A673 (cell line): Measurements from ENCODE around the gene SMYD3. TPM values are rescaled to one million over a fixed set of nuclear protein-coding genes. Genes with fewer than 3 reads are reported as not detected.

Experiments
- BruUV-seq: library from RNA; stranded (reverse); fragments of 400-500 nt; replicated peaks from 2 replicates; lab custom pipeline; 2021; lab: Mats Ljungman, UMichigan
- CTCF ChIA-PET: fragments of 300-600 bp; sonication (Branson Sonifier 250); formaldehyde crosslinking; loops from one replicate; lab custom pipeline; 2022; ENCODE audit warnings: antibody characterized with exemption; lab: Charles Lee
- POLR2A ChIA-PET: fragments of 300-600 bp; sonication (Branson Sonifier 250); formaldehyde crosslinking; loops from one replicate; lab custom pipeline; 2022; ENCODE audit warnings: antibody characterized with exemption; ENCODE audit not compliant: low non-redundant PET; lab: Charles Lee
- DNase-seq: peaks from one replicate; pipeline ENCODE4 v3.0.0-alpha.2; 2015; ENCODE audit warnings: low spot score
- H3K27ac ChIP-seq: fragments of 200-600 bp; sonication (generic); 2 replicates; pipeline ENCODE4 v1.5.1; 2016; ENCODE audit warnings: mixed run types, low read depth, mild to moderate bottlenecking, mixed read lengths, antibody characterized with exemption, low read length; ENCODE audit not compliant: poor library complexity, severe bottlenecking
- H3K27me3 ChIP-seq: fragments of 200-600 bp; sonication (generic); replicated peaks from 2 replicates; pipeline ENCODE4 v1.6.1; 2017; ENCODE audit warnings: mixed run types, low read depth, mild to moderate bottlenecking, mixed read lengths, antibody characterized with exemption, low read length; ENCODE audit not compliant: insufficient read depth, poor library complexity
- H3K36me3 ChIP-seq: fragments of 200-600 bp; sonication (generic); 2 replicates; pipeline ENCODE4 v1.6.1; 2016; ENCODE audit warnings: mixed run types, mild to moderate bottlenecking, mixed read lengths, antibody characterized with exemption, low read length; ENCODE audit not compliant: insufficient read depth, poor library complexity, severe bottlenecking
- H3K4me1 ChIP-seq: fragments of 200-600 bp; sonication (generic); 2 replicates; pipeline ENCODE4 v1.6.1; 2017; ENCODE audit warnings: mixed run types, mild to moderate bottlenecking, mixed read lengths, antibody characterized with exemption, low read length; ENCODE audit not compliant: insufficient read depth, poor library complexity, severe bottlenecking
- H3K4me3 ChIP-seq: fragments of 200-600 bp; sonication (generic); 2 replicates; pipeline ENCODE4 v1.5.1; 2016; ENCODE audit warnings: low read depth, mixed run types, mild to moderate bottlenecking, mixed read lengths, low read length; ENCODE audit not compliant: poor library complexity, severe bottlenecking
- H3K9me3 ChIP-seq: fragments of 200-600 bp; sonication (generic); 2 replicates; pipeline ENCODE4 v1.6.1; 2016; ENCODE audit warnings: mixed run types, low read depth, mild to moderate bottlenecking, mixed read lengths, antibody characterized with exemption, low read length; ENCODE audit not compliant: poor library complexity, severe bottlenecking
- CTCF ChIP-seq: fragments of 300-800, 200-600 bp; sonication (generic); conservative IDR thresholded peaks from 2 replicates; pipeline ENCODE4 v1.5.1; 2017; ENCODE audit warnings: low read depth, mild to moderate bottlenecking, antibody characterized with exemption, low read length, moderate library complexity, mixed read lengths
- EZH2 ChIP-seq: fragments of 200-600 bp; sonication (generic); IDR thresholded peaks from 2 replicates; pipeline ENCODE4 v1.6.1; 2017; ENCODE audit warnings: borderline replicate concordance, low read depth, mild to moderate bottlenecking, mixed read lengths, antibody characterized with exemption, low read length; ENCODE audit not compliant: poor library complexity, severe bottlenecking
- intact Hi-C: fragments of 100-400 bp; cut with micrococcal nuclease; formaldehyde crosslinking; loops from one replicate; pipeline ENCODE4 v1.10.0; 2022; ENCODE audit not compliant: unreplicated experiment
- total RNA-seq: library from RNA; stranded (reverse); gene quantifications from 2 replicates; pipeline ENCODE4 v1.2.3, GENCODE V29; 2021

SMYD3 gene
- total RNA-seq, 1 experiment from 2014 or later = 29.0 TPM

- H3K36me3 ChIP-seq = no peaks in the 10 kb centered on the region
- POLR2A ChIA-PET = interaction anchor here (0.6 kb wide), 1 partner anchor 199 kb away, joined by 3 read pairs; no protein-coding TSS in a partner anchor
- DNase-seq = no peak
- TF ChIP-seq CTCF = no peak
- TF ChIP-seq EZH2 = no peak
- H3K4me3 ChIP-seq = no peak overlapping the region
- no TSS peak for BruUV-seq
- CTCF ChIA-PET = no interaction called here
- H3K27ac ChIP-seq = no peak overlapping the region
- H3K4me1 ChIP-seq = no peaks in the 10 kb centered on the region
- no peaks in the 10 kb centered on the region for H3K9me3 ChIP-seq
- intact Hi-C loops = no loop called here
- no peaks in the 10 kb centered on the region for H3K27me3 ChIP-seq
Measured at GRCh38 chr1:246382589-246383238, 124.4 kb downstream of the SMYD3 start.

GRCh38 chr1:246381452-246381851, 125.6 kb downstream of the SMYD3 start:
- TF ChIP-seq CTCF = no peak
- H3K4me1 ChIP-seq = no peaks in the 10 kb centered on the region
- no TSS peak for BruUV-seq
- no peaks in the 10 kb centered on the region for H3K36me3 ChIP-seq
- DNase-seq = no peak
- no peaks in the 10 kb centered on the region for H3K27me3 ChIP-seq
- no peak overlapping the region for H3K27ac ChIP-seq
- POLR2A ChIA-PET = no interaction called here
- CTCF ChIA-PET = interaction anchor here (0.5 kb wide), 1 partner anchor 1000 kb away, joined by 6 read pairs; no protein-coding TSS in a partner anchor
- H3K9me3 ChIP-seq = no peaks in the 10 kb centered on the region
- intact Hi-C loops = no loop called here
- H3K4me3 ChIP-seq = no peak overlapping the region

- no peak for DNase-seq
- Histone ChIP-seq H3K9me3 (no peaks in the 10 kb centered on the region), H3K27ac (no peak overlapping the region), H3K4me3 (no peak overlapping the region), H3K4me1 (no peaks in the 10 kb centered on the region), H3K36me3 (no peaks in the 10 kb centered on the region), H3K27me3 (no peaks in the 10 kb centered on the region)
- CTCF ChIA-PET = no interaction called here
- no peak for TF ChIP-seq EZH2
- no peak for TF ChIP-seq CTCF
- intact Hi-C loops = no loop called here
- POLR2A ChIA-PET = no interaction called here
- no TSS peak for BruUV-seq
Measured at GRCh38 chr1:246377625-246378153, 129.4 kb downstream of the SMYD3 start.
